Measurements from ENCODE around the gene GPR33.
"Not testable (repeated sequence)": the region's sequence is repeated elsewhere in the genome, so short reads cannot be mapped to it uniquely, and the experiment has no call there.

Gene GPR33

GRCh38 chr14:31486764-31487163 lies 1.1 kb downstream of the GPR33 start:
- Mint-ChIP-seq H3K4me3 (no peak overlapping the region), H3K36me3 (ENCODE audit: insufficient read depth) (no peaks in the 10 kb centered on the region), H3K27me3 (peaks cover 2 to 19% of the 10 kb centered on the region in 2 donors), H3K9me3 (no peaks in the 10 kb centered on the region), H3K4me1 (ENCODE audit: low read depth in 2 of 2) (no peaks in the 10 kb centered on the region), H3K27ac (no peak overlapping the region)
- DNase-seq (no peak), ATAC-seq (replicated peaks) (no peak)

DNA sequence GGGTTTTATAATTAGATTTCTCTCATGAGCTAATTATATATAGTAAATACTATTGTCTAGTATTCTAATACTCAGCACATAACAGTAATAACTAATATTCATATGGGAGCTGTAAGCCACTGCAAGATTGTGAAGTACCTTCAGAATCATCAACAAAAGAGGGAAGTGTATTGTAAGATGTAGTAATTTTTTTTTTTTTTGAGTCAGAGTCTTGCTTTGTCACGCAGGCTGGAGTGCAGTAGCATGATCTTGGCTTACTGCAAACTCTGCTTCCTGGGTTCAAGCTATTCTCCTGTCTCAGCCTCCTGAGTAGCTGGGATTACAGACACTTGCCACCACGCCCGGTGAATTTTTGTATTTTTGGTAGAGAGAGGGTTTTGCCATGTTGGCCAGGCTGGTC lies 3.1 kb downstream of the GPR33 start:
- ATAC-seq (replicated peaks) = no peak
- DNase-seq = no peak
- H3K27ac Mint-ChIP-seq = no peak overlapping the region
- no peaks in the 10 kb centered on the region for H3K36me3 Mint-ChIP-seq (ENCODE audit: insufficient read depth)
- H3K9me3 Mint-ChIP-seq = no peaks in the 10 kb centered on the region
- H3K4me1 Mint-ChIP-seq (ENCODE audit: low read depth in 2 of 2) = no peaks in the 10 kb centered on the region
- H3K27me3 Mint-ChIP-seq = peaks cover 9 to 20% of the 10 kb centered on the region in 2 donors
- no peak overlapping the region for H3K4me3 Mint-ChIP-seq

DNA sequence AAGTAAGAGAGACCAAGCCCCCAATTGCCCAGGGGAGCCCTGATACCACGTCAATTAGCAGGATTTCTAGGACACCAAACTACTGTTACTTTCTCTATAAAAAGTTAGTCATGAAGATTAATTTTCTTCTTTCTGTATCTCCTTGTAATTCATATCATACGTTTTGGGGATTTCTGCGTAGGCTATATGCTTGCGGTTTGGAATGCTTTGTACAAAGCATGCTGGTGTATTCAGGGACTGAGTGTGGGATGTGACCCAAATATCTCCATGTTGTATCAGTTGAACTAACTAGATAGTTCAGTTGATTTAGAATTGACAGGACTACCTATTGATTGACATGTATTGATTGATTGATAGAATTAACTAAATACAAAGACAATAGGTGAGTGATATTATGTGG lies 7.7 kb downstream of the GPR33 start:
- peaks cover 42 to 43% of the 10 kb centered on the region in 2 donors for H3K27me3 Mint-ChIP-seq
- no peaks in the 10 kb centered on the region for H3K9me3 Mint-ChIP-seq
- H3K4me1 Mint-ChIP-seq (ENCODE audit: low read depth in 2 of 2) = no peaks in the 10 kb centered on the region
- H3K27ac Mint-ChIP-seq = no peak overlapping the region
- no peak for DNase-seq
- H3K36me3 Mint-ChIP-seq (ENCODE audit: insufficient read depth) = no peaks in the 10 kb centered on the region
- no peak overlapping the region for H3K4me3 Mint-ChIP-seq
- ATAC-seq (replicated peaks) = no peak

DNA sequence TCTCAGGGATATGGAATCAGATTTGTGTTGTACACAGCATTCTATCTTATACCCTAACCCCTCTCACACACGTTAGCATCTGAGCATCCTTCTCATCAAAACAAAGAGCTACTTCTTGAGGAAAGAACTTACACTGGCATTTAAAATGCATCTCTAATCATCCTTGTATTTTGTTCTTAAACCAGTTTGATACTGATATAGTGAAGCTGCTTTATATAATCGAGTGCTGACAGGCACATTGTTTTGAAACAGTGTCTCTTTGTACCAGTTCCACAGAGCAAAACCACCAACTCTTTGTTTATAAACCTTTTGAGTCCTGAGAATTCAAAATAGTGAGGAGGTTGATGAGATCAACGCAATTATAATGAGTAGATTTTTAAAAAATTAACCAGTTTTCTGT lies 8.8 kb downstream of the GPR33 start:
- no peak for DNase-seq
- H3K27me3 Mint-ChIP-seq = peaks cover 48 to 55% of the 10 kb centered on the region in 2 donors
- H3K4me1 Mint-ChIP-seq (ENCODE audit: low read depth in 2 of 2) = no peaks in the 10 kb centered on the region
- no peak overlapping the region for H3K27ac Mint-ChIP-seq
- ATAC-seq (replicated peaks) = no peak
- no peak overlapping the region for H3K4me3 Mint-ChIP-seq
- no peaks in the 10 kb centered on the region for H3K9me3 Mint-ChIP-seq
- no peaks in the 10 kb centered on the region for H3K36me3 Mint-ChIP-seq (ENCODE audit: insufficient read depth)

GRCh38 chr14:31477248-31477647 lies 10.6 kb downstream of the GPR33 start:
- Mint-ChIP-seq H3K4me1 (ENCODE audit: low read depth in 2 of 2) (no peaks in the 10 kb centered on the region), H3K27me3 (peaks cover 51 to 67% of the 10 kb centered on the region in 2 donors), H3K36me3 (ENCODE audit: insufficient read depth) (no peaks in the 10 kb centered on the region), H3K9me3 (no peaks in the 10 kb centered on the region), H3K27ac (no peak overlapping the region), H3K4me3 (no peak overlapping the region)
- DNase-seq = no peak
- no peak for ATAC-seq (replicated peaks)

DNA sequence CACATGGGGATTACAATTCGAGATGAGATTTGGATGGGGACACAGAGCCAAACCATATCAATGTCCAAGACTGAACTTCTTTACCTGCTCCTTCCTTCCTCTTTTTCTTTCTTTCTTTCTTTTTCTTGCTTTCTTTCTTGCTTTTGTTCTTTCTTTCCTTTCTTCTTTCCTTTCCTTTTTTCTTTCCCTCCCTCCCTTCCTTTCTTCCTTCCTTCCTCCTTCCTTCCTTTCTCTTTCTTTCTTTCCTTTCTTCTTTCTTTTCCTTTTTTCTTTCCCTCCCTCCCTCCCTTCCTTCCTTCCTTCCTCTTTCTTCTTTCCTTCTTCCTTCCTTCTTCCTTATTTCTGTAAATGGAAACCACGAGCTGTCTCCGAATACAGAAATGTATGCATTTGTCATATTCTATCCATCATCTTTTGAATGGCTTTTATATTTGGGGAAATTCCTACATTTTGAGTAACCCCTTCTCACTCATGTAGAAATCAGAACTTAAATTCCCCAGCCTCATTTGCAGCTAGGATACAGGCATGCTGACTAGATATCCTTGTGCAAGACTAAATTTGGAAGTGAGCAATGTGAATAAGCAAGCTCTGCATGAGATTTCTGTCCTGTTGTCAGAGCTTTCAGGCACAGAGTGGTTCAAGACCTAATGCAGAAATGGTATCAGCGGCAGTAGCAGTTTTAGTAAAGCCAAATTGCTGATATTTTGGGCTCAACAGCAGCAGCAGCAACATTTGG lies 11.5 kb downstream of the GPR33 start:
- no peak overlapping the region for H3K4me3 Mint-ChIP-seq
- H3K27me3 Mint-ChIP-seq = peaks cover 51 to 67% of the 10 kb centered on the region in 2 donors

GRCh38 chr14:31466554-31466953 lies 21.3 kb downstream of the GPR33 start:
- H3K9me3 Mint-ChIP-seq = no peaks in the 10 kb centered on the region
- H3K27ac Mint-ChIP-seq = no peak overlapping the region
- no peak for DNase-seq
- H3K36me3 Mint-ChIP-seq (ENCODE audit: insufficient read depth) = no peaks in the 10 kb centered on the region
- H3K4me3 Mint-ChIP-seq = no peak overlapping the region
- H3K4me1 Mint-ChIP-seq (ENCODE audit: low read depth in 2 of 2) = no peaks in the 10 kb centered on the region
- ATAC-seq (replicated peaks) = no peak
- H3K27me3 Mint-ChIP-seq = peaks cover 7 to 8% of the 10 kb centered on the region in 2 donors

More for the DNA sequence above, 11.5 kb downstream of the GPR33 start:
- no peak for ATAC-seq (replicated peaks)
- no peaks in the 10 kb centered on the region for H3K4me1 Mint-ChIP-seq (ENCODE audit: low read depth in 2 of 2)
- no peaks in the 10 kb centered on the region for H3K36me3 Mint-ChIP-seq (ENCODE audit: insufficient read depth)
- no peaks in the 10 kb centered on the region for H3K9me3 Mint-ChIP-seq
- no peak for DNase-seq
- H3K27ac Mint-ChIP-seq = no peak overlapping the region

GRCh38 chr14:31465111-31465510 lies 22.7 kb downstream of the GPR33 start:
- ATAC-seq (replicated peaks) = no peak
- Mint-ChIP-seq H3K27me3 (peaks cover 6 to 7% of the 10 kb centered on the region in 2 donors), H3K4me3 (no peak overlapping the region), H3K27ac (no peak overlapping the region), H3K9me3 (no peaks in the 10 kb centered on the region), H3K36me3 (ENCODE audit: insufficient read depth) (no peaks in the 10 kb centered on the region), H3K4me1 (ENCODE audit: low read depth in 2 of 2) (no peaks in the 10 kb centered on the region)
- no peak for DNase-seq

GRCh38 chr14:31462450-31462849 lies 25.4 kb downstream of the GPR33 start:
- not testable (repeated sequence) for H3K4me3 Mint-ChIP-seq, H3K27ac Mint-ChIP-seq

GRCh38 chr14:31461545-31461944 lies 26.3 kb downstream of the GPR33 start:
- ATAC-seq (replicated peaks) = no peak
- no peak for DNase-seq
- Mint-ChIP-seq H3K27ac (no peak overlapping the region), H3K9me3 (no peaks in the 10 kb centered on the region), H3K4me1 (ENCODE audit: low read depth in 2 of 2) (peaks cover 7 to 8% of the 10 kb centered on the region in 2 donors), H3K36me3 (ENCODE audit: insufficient read depth) (peaks cover 12% of the 10 kb centered on the region), H3K4me3 (no peak overlapping the region), H3K27me3 (no peaks in the 10 kb centered on the region)

More at GRCh38 chr14:31462450-31462849, 25.4 kb downstream of the GPR33 start:
- DNase-seq; H3K4me1 Mint-ChIP-seq (ENCODE audit: low read depth in 2 of 2); H3K27me3 Mint-ChIP-seq; H3K9me3 Mint-ChIP-seq; H3K36me3 Mint-ChIP-seq (ENCODE audit: insufficient read depth); ATAC-seq (replicated peaks): not testable (repeated sequence)

DNA sequence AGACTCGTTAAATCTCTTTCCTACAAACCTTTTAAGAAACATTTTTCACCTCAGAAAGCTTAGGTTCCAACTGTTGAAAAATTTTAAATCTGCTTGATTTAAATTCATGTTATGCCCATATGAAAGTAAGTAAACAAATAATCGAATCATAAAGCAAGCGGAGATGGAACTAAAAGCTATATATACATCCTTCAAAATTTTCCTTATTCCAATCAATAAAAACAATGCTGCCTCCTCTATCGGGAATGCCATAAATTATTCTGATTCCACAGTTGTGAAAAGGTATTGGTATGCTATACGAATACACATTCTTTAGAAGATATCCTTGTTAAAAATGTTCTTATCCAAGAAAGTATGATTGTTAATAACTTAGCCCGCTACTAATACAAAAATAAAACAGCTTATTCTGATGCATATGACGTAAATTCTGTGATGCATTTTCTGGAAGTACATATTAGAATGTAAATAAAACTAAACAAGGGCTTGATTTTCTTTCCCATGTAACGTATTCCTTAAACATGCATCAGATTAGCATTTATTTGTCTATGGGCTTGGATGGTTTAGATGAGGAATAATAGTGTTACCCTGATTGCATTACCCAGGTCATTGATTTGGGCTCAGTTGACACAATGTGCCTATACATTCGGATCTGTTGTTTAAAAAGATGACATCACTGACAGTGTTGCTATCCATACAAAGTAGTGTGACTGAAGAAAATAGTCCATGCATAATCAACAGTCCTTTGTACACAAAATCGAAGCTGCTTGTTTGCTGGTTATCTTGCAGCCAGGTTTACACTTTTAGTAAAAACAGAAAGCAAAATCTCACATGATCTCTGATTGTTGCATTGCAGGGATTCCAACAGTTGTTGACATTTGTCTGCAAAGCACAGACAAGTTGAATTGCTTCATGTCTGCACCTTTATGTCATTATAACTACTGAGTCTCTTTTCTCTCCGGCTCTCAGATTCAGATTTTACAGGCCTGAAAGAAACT lies 29.9 kb downstream of the GPR33 start:
- Mint-ChIP-seq H3K27ac (peak overlapping the region; percentile 95), H3K36me3 (ENCODE audit: insufficient read depth) (peaks cover 12% of the 10 kb centered on the region), H3K4me3 (peak overlapping the region; percentile 90 to 96), H3K27me3 (no peaks in the 10 kb centered on the region), H3K9me3 (no peaks in the 10 kb centered on the region), H3K4me1 (ENCODE audit: low read depth in 2 of 2) (peaks cover 11 to 18% of the 10 kb centered on the region in 2 donors)
- ATAC-seq (replicated peaks) = no peak
- no peak for DNase-seq

DNA sequence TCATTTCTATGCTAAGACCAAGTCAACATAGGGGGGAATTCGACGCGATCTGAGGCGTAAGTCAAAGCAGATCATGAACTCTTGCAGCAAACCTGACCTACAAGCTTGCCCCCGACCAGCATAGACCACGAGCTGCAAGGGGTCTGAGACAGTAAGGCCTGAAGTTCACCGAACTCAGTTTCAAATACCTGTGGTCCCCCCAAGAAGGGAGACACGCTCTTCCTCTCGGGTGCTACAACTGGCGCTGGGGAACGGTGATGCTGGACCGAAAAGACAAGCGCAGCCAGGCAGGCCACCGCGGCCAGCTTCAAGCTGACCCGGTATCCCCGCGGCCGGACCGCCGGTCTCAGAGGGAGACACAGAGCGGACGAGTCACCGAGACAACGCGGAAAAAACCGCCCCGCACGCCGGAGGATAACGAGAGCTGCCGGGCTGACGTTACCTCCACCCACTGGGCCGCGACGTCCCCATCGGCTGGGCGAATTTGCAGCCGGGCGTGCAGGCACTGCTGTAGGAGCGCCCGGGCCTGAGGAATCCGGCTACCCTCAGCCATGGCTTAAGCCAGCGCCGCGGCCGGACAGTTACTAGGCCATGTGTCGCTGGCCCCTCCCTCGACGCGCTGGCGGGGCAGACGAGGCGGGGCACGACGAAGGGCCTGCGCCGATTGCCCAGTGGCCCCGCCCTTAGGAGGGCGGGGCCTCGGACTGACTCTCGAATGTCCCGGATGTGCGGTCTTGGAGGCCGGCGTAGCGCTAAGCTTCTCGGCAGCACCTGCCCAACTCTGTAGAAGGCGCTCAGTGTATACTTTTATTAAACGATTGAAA lies 30.8 kb downstream of the GPR33 start, which contains the start of gene DTD2:
Gene DTD2, minus strand, starts transcription at position 666 of the 824 bp plus-strand sequence. Its CDS starts 113 bp downstream, at position 553.
- Mint-ChIP-seq H3K27me3 (no peaks in the 10 kb centered on the region), H3K27ac (peak within 1 kb of the TSS; percentile 95), H3K4me3 (peak within 1 kb of the TSS; percentile 90 to 96), H3K4me1 (ENCODE audit: low read depth in 2 of 2) (peaks cover 11 to 18% of the 10 kb centered on the region in 2 donors), H3K9me3 (no peaks in the 10 kb centered on the region), H3K36me3 (ENCODE audit: insufficient read depth) (peaks cover 12% of the 10 kb centered on the region)
- DNase-seq (peak; percentile 87 to 89 (median 88)), ATAC-seq (replicated peaks) (peak; percentile 98)
